Stimulated activated CD8-positive, alpha-beta memory T cell treated with anti-CD3 and anti-CD28 coated beads, Interleukin-2, amount 100 ng/mL, for 48 hours (primary cell): ENCODE measurements around the gene ALDH18A1.
"Not testable (repeated sequence)": the region's sequence is repeated elsewhere in the genome, so short reads cannot be mapped to it uniquely, and the experiment has no call there.

Source experiments
- DNase-seq, 2 donors: peaks; one replicate each; pipeline ENCODE4 v3.0.0-alpha.2; 2020; ENCODE audit warnings: low read depth in 2 of 2

ALDH18A1 gene

DNA sequence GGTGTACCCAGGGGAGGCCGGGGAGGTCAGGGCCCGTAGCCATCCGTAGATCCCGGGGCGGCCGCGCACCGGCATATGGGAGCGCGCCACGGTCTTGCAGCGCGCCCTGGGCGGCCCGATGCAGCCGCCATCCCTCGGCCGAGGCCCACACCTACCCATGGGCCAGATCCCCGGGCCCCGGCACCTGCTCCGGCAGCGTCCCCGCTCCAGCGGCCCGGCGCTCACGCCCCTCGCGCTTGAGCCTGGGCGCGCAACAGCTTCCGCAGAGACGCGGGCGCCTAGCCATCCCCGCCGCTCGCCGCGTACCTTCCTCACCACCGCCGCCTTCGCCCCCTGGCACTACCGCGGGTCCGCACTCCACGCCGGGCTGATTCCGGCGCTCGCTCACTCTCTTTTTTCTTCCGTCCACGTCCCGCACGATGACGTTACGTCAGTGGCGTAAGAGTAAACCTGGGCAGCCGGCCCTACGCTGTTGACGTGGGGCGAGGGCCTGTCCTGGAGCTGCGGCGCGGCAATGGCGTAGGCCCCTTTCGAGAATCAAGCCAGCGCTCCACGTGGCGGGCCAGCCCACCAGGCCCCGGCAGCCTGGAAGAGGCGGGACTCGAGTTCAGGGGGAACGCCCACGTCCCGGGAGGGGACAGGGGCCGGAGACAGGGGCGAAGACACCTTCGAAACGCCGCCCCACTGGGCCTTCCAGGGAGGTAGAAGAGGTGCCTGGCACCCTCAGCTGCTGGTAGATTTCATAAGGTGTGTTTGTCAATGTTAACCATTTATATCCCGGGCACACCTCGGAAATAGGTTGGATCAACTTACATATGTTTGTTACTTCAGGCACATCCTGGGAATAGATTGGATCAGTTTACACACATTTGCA lies at the start of gene ALDH18A1:
Gene ALDH18A1 (minus strand): TSS at position 421 of the 874 bp plus-strand sequence. CDS start 3,334 bp downstream, outside the sequence.
- peak; percentile 88 to 89 for DNase-seq

DNA sequence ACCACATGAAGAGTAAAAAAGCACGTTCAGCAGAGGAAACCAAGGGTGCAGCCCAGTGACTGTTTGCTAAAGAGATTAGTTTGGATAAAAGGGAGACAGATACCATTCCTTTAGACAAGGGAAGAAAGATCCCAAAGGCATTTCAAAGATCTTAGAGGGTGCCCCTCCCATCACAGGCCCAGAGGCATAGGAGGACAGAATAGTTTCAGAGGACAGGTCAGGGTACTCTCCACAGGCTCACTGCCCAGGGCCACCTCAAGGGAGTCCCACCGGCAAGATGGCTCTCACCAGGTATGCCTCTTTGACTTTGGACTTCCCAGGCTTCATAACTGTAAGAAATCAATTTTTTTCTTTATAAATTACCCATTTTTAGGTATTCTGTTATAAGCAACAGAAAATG lies 41.9 kb upstream of the ALDH18A1 start:
- DNase-seq, result no peak

DNA sequence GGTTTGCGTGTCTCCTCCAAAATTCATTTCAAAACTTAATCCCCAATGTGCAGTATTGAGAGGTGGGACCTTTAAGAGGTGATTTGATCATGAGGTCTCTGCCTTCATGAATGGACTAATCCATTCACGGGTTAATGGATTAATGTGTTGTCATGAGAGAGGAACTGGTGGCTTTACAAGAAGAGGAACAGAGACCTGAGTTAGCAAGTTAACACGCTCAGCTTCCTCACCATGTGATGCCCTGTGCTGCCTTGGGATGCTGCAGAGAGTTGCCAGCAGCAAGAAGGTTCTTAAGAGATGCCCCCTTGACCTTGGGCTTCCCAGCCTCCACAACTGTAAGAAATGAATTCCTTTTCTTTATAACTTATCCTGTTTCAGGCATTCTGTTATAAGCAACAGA lies 40.9 kb upstream of the ALDH18A1 start:
- no peak for DNase-seq

DNA sequence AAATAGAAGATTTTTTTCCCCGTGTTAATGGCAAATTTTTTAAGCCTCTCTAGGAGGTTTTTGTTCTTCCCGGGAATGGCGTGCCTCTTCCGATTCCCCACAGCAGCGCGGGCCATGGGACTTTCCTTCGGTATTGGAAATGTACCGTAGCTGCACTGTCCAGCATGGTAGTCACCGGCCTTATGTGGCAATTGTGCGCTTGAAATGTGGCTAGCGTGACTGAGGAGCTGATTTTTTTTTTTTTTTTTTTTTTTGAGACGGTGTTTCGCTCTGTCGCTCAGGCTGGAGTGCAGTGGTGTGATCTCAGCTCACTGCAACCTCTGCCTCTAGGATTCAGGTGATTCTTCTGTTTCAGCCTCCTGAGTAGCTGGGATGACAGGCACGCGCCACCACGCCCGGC lies 38.2 kb upstream of the ALDH18A1 start:
- no peak for DNase-seq

DNA sequence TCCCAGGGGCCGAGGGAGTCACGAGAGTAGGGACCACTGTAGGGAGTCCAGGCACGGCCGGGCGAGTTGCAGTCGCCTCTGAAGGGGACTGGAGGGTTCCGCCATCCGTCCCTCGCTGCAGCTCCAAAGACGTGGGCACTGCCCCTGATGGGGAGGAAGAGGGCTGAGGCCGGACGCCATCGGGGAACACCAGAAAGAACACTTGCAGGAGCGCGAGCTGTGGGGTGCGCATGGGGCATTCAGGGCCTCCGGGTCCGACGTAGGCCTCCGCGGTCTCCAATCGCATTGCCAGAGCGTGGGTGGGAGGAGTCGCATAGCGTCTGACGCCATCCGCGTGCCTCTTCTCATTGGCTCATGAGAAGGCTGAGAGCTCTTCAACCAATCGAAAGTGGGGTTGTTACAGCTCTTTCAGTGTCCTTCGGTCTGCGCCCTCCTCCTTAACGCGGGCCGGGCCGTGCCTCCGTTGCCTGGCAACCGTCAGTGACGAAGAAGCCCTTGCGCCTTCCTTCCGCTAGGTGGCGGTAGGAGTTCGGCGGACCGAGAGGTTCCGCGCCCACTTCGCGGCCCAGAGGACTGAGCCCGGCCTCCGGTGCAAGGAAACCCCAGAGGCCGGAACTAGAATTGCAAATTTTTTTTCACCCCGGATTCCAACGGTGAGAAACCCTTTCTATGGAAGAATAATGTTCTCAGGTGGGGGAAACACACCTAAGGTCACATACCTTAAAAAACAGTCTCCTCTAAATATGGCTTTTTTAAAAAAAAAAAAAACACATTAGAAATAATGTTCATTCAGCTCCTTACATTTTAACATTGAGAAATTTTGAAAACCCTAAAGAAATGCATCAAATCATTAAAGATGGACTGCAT lies 37.4 kb upstream of the ALDH18A1 start, which contains the start of gene TCTN3:
Gene TCTN3 (minus strand): TSS at position 260 of the 867 bp plus-strand sequence. CDS start 28 bp downstream, at position 232.
- DNase-seq, result peak; percentile 87 to 88

DNA sequence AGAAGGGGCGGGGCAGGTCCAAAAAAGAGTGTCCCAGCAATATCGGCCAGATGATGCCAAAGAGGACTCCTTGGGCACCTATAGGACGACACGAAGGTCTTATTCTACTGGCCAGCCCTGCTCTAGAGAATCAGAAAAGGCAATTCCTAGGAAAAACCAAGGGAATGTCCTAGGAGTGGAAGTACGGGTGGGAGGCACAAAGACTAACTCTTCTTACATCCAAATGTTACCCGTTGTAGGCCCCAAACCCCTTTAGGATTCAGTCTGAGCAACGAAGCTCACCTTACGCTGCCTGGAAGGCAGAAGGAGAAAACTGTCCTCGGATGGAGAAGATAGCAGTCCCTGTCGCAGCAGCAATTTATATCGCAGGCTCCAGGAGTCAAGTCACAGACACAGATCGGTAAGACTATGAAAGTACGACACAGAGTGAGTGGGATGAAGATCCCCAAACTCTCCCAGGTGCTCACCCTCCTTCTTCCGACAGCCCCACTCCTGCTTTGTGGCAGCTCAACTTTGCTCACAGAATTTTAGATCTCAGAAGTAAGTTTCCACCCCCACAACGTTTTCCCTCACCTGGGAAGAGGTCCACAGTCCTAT lies 36.7 kb upstream of the ALDH18A1 start:
- DNase-seq, result no peak

DNA sequence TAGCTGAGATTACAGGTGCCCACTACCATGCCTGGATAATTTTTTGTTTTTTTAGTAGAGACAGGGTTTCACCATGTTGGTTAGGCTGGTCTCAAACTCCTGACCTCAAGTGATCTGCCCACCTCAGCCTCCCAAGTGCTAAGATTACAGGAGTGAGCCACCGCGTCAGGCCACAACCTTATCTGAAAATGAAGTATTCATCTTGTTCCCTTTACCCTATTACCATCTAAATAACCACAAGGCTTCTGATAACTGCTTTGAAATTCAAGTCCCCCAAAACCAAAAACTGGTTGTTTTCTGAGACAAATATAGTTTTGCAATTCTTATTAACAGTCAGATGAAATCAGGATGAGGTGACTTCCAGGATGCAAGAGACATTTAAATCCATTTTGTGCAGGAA lies 34.8 kb upstream of the ALDH18A1 start:
- no peak for DNase-seq

DNA sequence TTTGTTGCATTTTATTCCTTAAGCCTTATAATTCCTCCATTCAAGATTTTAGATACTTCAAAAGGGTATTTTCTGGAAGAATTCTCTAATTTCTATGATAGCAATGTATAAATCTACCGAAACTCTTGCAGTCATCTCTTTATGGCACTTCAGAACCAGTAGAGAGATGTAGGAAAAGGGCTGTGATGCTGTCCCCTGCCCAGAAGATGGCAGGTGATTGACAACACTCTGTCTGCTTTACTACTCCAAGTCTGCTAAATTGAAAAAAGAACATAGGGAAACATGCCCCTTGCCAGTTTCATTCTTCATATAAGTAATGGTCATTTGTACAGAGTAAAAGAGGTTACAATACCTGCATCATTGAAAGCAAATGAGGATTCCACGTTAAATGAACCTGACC lies 32.1 kb upstream of the ALDH18A1 start:
- no peak for DNase-seq

DNA sequence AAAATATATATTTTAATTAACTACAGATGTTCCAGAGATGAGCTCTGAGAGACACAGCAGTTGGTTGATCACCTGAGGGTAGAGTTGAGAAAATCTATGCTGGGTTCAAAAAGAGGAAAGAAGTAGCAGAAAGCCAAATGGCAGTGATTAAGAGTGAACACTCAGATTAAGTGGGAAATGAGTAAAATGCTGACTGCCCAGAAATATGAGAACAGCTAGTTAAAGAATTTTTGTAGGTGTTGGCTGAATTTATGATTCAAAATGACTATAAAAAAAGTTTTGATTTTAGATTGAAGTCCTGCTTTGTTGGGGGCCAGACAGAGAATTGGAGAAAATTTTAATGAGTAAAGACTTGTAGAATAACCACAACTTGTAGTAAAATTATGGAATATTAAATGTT lies 27.5 kb upstream of the ALDH18A1 start:
- DNase-seq, result no peak

DNA sequence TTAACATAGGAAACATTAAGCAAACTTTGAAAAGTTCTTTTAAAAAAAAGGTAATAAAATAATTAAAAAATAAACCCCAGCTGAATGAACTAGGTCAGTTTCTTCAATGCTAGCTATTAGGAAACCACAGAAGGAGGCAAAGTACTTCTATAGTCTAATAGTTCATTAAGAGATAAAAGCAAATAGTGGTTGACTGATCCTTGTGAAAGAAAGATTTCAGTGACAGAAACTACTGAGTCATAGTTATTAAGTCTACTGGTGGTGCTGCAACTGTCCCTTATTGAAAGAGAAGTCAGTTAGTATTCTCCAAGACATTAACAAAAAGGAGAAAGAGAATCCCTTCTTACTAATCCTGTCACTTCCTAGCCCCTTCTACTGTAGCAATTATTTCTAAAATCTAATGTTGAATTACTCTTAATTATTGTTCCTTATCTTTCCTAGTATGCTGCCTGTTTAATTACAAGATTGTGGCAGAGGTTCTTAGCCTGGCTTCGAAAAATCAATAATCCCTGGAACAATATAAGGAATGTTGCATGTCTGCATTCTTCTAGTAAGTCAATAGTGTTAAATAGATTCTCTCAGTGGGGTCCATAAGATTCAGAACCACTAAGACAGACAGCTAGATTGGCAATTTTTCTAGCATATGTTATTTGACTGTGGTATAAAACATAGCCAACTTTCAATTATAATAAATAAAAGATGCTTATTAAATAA lies 19.0 kb upstream of the ALDH18A1 start:
- DNase-seq, result no peak

DNA sequence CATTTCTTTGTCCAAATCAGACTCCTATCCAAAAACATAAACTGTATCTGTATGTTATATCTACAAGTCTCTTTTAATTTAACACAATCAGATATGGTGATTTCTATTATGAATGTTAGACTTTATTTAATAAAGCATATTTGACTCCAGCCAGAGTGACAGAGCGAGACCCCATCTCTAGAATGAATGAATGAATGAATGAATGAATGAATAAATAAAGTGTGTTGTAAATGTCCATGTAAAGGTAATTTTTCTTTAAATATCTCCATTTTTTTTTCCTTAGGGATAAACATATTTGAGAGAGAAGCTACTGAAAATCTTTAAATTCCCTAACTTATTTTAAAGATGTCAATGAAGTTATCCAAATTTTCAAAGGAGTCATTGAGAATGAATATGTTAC lies 18.1 kb upstream of the ALDH18A1 start:
- DNase-seq, result no peak

DNA sequence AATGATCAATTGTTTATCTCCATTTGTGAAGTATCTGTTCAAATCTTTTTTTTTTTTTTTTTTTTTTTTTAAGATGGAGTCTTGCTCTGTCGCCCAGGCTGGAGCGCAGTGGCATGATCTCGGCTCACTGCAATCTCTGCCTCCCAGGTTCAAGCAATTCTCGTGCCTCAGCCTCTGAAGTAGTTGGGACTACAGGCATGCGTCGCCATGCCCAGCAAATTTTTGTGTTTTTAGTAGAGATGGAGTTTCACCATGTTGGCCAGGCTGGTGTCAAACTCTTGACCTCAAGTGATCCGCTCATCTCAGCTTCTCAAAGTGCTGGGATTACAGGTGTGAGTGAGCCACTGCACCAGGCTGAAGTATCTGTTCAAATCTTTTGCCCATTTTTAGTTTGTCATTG lies 16.1 kb upstream of the ALDH18A1 start:
- not testable (repeated sequence) for DNase-seq

DNA sequence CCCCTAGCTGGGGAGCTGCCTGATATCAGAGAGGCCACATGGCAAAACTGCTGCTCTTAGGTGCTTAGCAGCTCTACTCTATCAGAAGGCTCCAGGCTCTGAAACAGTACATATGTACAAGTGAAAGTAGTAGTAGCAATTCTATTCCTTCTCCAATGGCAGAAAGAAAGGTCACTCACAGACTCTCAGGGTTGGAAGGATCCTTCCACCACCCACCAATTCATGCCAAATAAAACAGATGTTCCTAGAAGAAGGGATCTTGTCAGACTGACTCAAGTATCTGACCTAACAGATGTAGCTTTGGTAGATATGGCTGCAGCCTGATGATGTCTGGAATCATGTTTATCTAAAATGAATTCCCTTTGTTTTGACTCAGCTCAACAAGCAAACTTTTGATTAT lies 8.0 kb upstream of the ALDH18A1 start:
- no peak for DNase-seq

DNA sequence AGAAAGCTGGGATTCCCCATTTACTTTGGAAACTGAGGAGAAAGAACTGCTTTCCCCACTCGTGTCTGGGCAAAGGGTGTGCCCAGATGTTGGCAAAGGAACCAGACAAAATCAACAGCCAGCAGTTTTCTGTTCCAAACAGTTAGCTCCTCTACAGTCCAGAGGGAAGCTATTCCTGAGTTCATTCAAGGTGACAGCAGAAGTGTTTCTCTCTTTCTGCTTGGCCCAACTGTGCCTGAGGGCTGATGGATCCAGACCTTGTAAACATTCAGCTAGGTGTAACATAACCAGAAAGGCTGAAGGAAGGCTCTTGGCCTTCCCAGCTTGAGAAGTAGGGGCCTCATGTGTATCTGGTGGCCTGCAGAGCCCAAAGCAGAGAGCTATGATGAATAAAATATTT lies 7.0 kb upstream of the ALDH18A1 start:
- no peak for DNase-seq

DNA sequence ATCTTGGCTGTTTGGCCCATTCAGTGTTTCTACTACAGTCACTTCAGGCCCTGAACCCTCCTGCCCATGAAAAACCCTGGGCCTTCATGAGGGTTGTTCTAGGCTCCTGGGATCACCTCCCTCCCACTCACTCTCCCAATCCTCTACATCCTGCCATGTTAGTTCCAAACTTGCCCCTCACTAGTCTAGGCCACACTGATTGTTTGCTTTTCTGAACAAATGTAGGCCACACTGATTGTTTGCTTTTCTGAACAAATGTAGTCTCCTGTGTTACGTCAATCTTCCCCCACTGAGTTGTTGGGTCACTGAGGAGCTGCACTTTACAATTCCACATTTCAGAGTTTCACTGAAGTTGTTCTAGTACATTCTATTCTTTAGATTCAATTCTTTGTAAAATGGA lies 5.3 kb upstream of the ALDH18A1 start:
- DNase-seq, result no peak

DNA sequence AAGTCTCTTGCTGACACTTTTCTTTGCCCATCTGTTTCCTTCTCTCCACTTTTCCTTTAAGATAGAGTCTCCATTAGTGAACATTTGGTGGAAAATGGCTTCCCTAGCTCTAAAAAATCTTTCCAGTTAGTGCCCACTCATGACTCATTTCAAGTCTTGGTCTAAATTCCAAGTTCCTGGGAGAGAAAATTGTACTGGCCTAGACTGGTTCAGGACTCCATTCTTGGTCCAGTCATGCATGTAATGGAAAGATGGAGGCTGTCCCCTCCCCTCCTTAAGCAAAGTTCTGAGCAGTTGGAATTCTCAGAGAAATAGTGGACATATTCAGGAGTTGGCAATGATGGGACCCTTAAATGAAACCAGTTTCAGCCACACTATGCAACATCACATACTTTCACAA lies 3.8 kb upstream of the ALDH18A1 start:
- no peak for DNase-seq

DNA sequence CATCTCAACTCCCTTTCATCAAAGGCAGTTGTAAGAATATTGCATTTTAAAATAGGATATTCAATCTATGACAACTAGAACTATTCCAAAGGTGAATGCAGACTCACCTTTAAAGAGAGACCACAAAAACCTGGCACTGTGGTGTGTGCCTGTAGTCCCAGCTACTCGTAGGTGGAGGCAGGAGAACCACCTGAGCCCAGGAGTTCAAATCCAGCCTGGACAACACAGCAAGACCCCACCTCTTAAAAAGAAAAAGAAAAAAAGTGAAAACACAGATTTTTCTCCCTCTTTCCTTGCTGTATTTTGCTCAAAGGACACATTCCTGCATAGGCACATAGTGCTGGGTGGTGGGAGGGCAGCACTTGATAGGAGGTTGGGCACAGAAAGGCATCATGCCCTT lies 739 bp upstream of the ALDH18A1 start:
- no peak for DNase-seq

DNA sequence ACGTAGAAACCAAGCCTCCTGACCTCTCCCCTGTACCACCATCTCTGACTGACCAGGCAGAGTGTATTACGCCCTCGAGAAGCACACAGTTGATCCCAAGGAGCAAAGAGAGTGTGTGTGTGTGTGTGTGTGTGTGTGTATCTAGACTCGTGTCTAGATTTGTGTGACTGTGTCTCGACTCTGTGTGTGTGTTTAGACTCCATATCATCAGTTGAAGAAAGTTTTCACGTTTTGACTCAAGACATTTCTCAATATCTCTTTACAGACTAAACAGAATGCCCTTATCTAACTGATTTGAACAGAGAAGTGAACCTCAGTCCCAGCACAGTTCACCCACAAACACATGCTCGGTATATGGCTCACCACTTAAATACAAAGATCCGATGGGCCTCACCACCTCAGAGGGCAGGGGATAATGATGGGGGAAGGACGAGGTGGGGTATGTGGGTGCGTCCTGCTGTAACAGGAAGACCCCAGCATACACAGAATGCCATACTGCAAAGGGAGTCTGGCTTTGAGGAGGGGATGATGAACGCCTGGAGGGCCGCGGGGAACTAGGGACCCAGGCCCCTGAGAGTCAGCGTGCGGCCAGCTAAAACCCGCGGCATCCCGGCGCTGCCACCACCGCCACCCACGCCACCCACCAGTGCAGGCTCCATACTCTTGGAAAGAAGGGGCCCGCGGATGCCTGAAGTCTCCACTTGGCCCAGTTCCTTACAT lies 780 bp downstream of the ALDH18A1 start:
- peak; percentile 2 to 13 for DNase-seq

DNA sequence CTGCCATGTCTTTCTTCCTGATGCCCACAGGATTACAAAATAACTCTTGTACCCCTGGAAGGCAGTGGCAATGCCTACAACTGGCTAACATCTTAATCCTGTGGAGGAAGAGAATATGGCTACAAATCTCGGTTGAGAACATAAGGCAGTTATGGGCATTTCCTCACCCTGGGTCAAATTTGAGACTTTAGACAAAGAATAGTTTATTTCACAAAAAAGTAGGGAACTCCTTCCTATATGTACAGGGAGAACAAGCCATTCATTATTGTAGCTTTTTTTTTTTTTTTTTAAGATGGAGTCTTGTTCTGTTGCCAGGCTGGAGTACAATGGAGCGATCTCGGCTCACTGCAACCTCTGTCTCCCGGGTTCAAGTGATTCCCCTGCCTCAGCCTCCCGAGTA lies 2.6 kb downstream of the ALDH18A1 start:
- DNase-seq, result no peak

DNA sequence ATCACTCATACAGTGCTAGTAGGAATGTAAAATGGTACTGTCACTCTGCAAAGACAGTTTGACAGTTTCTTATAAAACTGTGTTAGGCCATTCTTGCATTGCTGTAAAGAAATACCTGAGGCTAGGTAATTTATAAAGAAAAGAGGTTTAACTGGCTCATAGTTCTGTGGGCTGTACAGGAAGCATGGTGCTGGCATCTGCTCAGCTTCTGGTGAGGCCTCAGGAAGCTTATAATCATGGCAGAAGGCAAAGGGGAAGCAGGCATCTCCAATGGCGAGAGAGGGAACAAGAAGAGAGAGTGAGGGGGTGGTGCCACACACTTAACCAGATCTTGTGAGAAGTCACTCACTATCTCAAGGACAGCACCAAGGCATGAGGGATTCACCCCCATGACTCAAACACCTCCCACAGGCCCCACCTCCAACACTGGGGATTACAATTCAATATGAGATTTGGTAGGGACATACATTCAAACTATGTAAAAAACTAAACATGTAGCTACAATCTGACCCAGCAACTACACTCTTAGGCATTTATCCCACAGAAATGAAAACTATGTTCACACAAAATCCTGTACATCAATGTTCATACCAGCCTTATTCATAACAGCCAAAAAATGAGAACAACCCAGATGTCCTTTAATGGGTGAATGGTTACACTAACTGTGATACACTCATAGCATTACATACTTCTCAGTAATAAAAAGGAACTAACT lies 5.0 kb downstream of the ALDH18A1 start:
- no peak for DNase-seq
